ENCODE data around the gene SIPA1L3.
"Not testable (repeated sequence)": the region's sequence is repeated elsewhere in the genome, so short reads cannot be mapped to it uniquely, and the experiment has no call there.

Gene SIPA1L3

GRCh38 chr19:38070573-38070972 lies 163.6 kb downstream of the SIPA1L3 start:
- DNase-seq (ENCODE audit: low read depth) = no peak

- not testable (repeated sequence) for DNase-seq (ENCODE audit: low read depth)
Observed at GRCh38 chr19:38071054-38071453, 164.0 kb downstream of the SIPA1L3 start.

- DNase-seq (ENCODE audit: low read depth) = no peak
Observed at GRCh38 chr19:38071647-38072046, 164.6 kb downstream of the SIPA1L3 start.

- DNase-seq (ENCODE audit: low read depth) = no peak
Observed at GRCh38 chr19:38072776-38073750, 166.1 kb downstream of the SIPA1L3 start.

- DNase-seq (ENCODE audit: low read depth) = no peak
Observed at GRCh38 chr19:38073841-38074685, 167.1 kb downstream of the SIPA1L3 start.

GRCh38 chr19:38076337-38076736 lies 169.3 kb downstream of the SIPA1L3 start:
- no peak for DNase-seq (ENCODE audit: low read depth)

- no peak for DNase-seq (ENCODE audit: low read depth)
Observed at GRCh38 chr19:38078302-38078930, 171.4 kb downstream of the SIPA1L3 start.

- no peak for DNase-seq (ENCODE audit: low read depth)
Observed at GRCh38 chr19:38079926-38080380, 172.9 kb downstream of the SIPA1L3 start.

- DNase-seq (ENCODE audit: low read depth) = no peak
Observed at GRCh38 chr19:38081547-38082255, 174.7 kb downstream of the SIPA1L3 start.

GRCh38 chr19:38082256-38083118 lies 175.5 kb downstream of the SIPA1L3 start:
- no peak for DNase-seq (ENCODE audit: low read depth)

GRCh38 chr19:38084196-38084595 lies 177.2 kb downstream of the SIPA1L3 start:
- DNase-seq (ENCODE audit: low read depth) = no peak

GRCh38 chr19:38089440-38089839 lies 182.4 kb downstream of the SIPA1L3 start:
- DNase-seq (ENCODE audit: low read depth) = no peak

- DNase-seq (ENCODE audit: low read depth) = no peak
Observed at GRCh38 chr19:38093154-38093553, 186.1 kb downstream of the SIPA1L3 start.

- DNase-seq (ENCODE audit: low read depth) = no peak
Observed at GRCh38 chr19:38093587-38093986, 186.6 kb downstream of the SIPA1L3 start.

GRCh38 chr19:38095411-38096308 lies 188.7 kb downstream of the SIPA1L3 start:
- DNase-seq (ENCODE audit: low read depth) = peak; percentile 27

GRCh38 chr19:38099966-38100365 lies 193.0 kb downstream of the SIPA1L3 start:
- no peak for DNase-seq (ENCODE audit: low read depth)

- no peak for DNase-seq (ENCODE audit: low read depth)
Observed at GRCh38 chr19:38100589-38100988, 193.6 kb downstream of the SIPA1L3 start.

GRCh38 chr19:38101723-38102122 lies 194.7 kb downstream of the SIPA1L3 start:
- DNase-seq (ENCODE audit: low read depth) = no peak

- DNase-seq (ENCODE audit: low read depth) = no peak
Observed at GRCh38 chr19:38105574-38105973, 198.6 kb downstream of the SIPA1L3 start.

GRCh38 chr19:38107129-38107528 lies 200.1 kb downstream of the SIPA1L3 start:
- no peak for DNase-seq (ENCODE audit: low read depth)
